GM12878 (cell line): ENCODE measurements around the gene CACNG3. TPM values are rescaled to one million over a fixed set of nuclear protein-coding genes. Genes with fewer than 3 reads are reported as not detected.

Experiments
- ATAC-seq: fragments of 200-7000 bp; cut with Tn5 transposase; 3 replicates; pipeline ENCODE4 v1.9.1; 2020; ENCODE audit warnings: mild to moderate bottlenecking, moderate library complexity
- BruUV-seq: library from RNA; stranded (reverse); fragments of 400-500 nt; replicated peaks from 2 replicates; lab custom pipeline; 2021; lab: Mats Ljungman, UMichigan
- CTCF ChIA-PET: fragments of 300-600 bp; sonication (Branson Sonifier 250); formaldehyde crosslinking; extraction: SDS; loops from one replicate; lab custom pipeline; 2021; ENCODE audit warnings: inconsistent platforms; lab: Yijun Ruan, JAX
- POLR2A ChIA-PET: fragments of 350-600 bp; formaldehyde crosslinking; extraction: SDS; loops from one replicate; lab custom pipeline; 2021; ENCODE audit warnings: inconsistent platforms; lab: Charles Lee
- RAD21 ChIA-PET: fragments of 300-600 bp; sonication (Branson Sonifier 250); formaldehyde crosslinking; loops from one replicate; lab custom pipeline; 2023; ENCODE audit warnings: antibody characterized with exemption; ENCODE audit not compliant: unreplicated experiment; lab: Charles Lee
- SMC1A ChIA-PET: fragments of 300-600 bp; sonication (Branson Sonifier 250); formaldehyde crosslinking; loops from one replicate; lab custom pipeline; 2023; ENCODE audit not compliant: unreplicated experiment, uncharacterized antibody; lab: Charles Lee
- DNase-seq: peaks from one replicate; pipeline ENCODE4 v3.0.0-alpha.2; 2011; ENCODE audit warnings: low read depth, low spot score
- FAIRE-seq: peaks from 3 replicates; lab custom pipeline; 2011; peaks lifted over from hg19 to GRCh38; lab: Jason Lieb, UNC
- H2AFZ ChIP-seq: 2 replicates; pipeline ENCODE4 v1.6.0; 2011; ENCODE audit warnings: low read depth, low read length, control low read depth; ENCODE audit not compliant: control insufficient read depth
- H3K27ac ChIP-seq: 2 replicates; pipeline ENCODE4 v1.5.1; 2011; ENCODE audit warnings: control low read depth; ENCODE audit not compliant: control insufficient read depth, insufficient read depth
- H3K27me3 ChIP-seq, 2 experiments: replicated peaks in 1 of 2; 2 replicates each; pipeline versions ENCODE4 v1.6.0 to v1.6.1; 2011; ENCODE audit warnings: low read length in 1 of 2; ENCODE audit not compliant: control insufficient read depth in 2 of 2, insufficient read depth in 2 of 2
- H3K36me3 ChIP-seq, 2 experiments: 2 replicates each; pipeline ENCODE4 v1.5.1; 2011; ENCODE audit warnings: low read length in 1 of 2; ENCODE audit not compliant: control insufficient read depth in 2 of 2, insufficient read depth in 2 of 2
- H3K4me1 ChIP-seq: 2 replicates; pipeline ENCODE4 v1.6.1; 2011; ENCODE audit warnings: mild to moderate bottlenecking, low read length, moderate library complexity, mixed read lengths; ENCODE audit not compliant: control insufficient read depth, insufficient read depth
- H3K4me2 ChIP-seq: 2 replicates; pipeline ENCODE4 v1.6.0; 2011; ENCODE audit warnings: control low read depth; ENCODE audit not compliant: control insufficient read depth, insufficient read depth
- H3K4me3 ChIP-seq: fragments of 200-600 bp; sonication (generic); 2 replicates; pipeline ENCODE4 v1.5.1; 2016
- H3K79me2 ChIP-seq: 2 replicates; pipeline ENCODE4 v1.6.0; 2011; ENCODE audit warnings: low read length; ENCODE audit not compliant: control insufficient read depth, insufficient read depth
- H3K9ac ChIP-seq: 2 replicates; pipeline ENCODE4 v1.8.0; 2011; ENCODE audit warnings: low read length, control low read depth, mixed read lengths; ENCODE audit not compliant: control insufficient read depth, insufficient read depth
- H3K9me3 ChIP-seq: replicated peaks from 3 replicates; pipeline ENCODE4 v1.5.1; 2011; ENCODE audit warnings: mild to moderate bottlenecking, low read length; ENCODE audit not compliant: control insufficient read depth, insufficient read depth
- H4K20me1 ChIP-seq: 2 replicates; pipeline ENCODE4 v1.6.0; 2011; ENCODE audit not compliant: control insufficient read depth, insufficient read depth
- BCL11A ChIP-seq: IDR thresholded peaks from 2 replicates; pipeline ENCODE4 v1.6.1; 2011; ENCODE audit warnings: low read depth, low read length
- BCL3 ChIP-seq: IDR thresholded peaks from 2 replicates; pipeline ENCODE4 v1.6.1; 2011; ENCODE audit warnings: borderline replicate concordance, low read depth, mild to moderate bottlenecking, moderate library complexity, low read length; ENCODE audit not compliant: insufficient read depth, poor library complexity, severe bottlenecking
- CHD4 ChIP-seq: fragments of 200-600 bp; sonication (generic); IDR thresholded peaks from 2 replicates; pipeline ENCODE4 v1.6.1; 2016; ENCODE audit warnings: mild to moderate bottlenecking
- HDAC2 ChIP-seq: fragments of 200-600 bp; sonication (generic); IDR thresholded peaks from 2 replicates; pipeline ENCODE4 v1.6.1; 2017
- IKZF1 ChIP-seq: fragments of 450-650 bp; conservative IDR thresholded peaks from 2 replicates; pipeline ENCODE4 v1.6.1; 2017; ENCODE audit warnings: antibody characterized with exemption, mild to moderate bottlenecking
- IRF4 ChIP-seq: IDR thresholded peaks from 2 replicates; pipeline ENCODE4 v1.6.1; 2011; ENCODE audit warnings: low read depth, low read length
- JUNB ChIP-seq: IDR thresholded peaks from 2 replicates; pipeline ENCODE4 v1.6.1; 2016; ENCODE audit warnings: antibody characterized with exemption, mild to moderate bottlenecking
- MEF2A ChIP-seq: IDR thresholded peaks from 2 replicates; pipeline ENCODE4 v1.6.1; 2011; ENCODE audit warnings: low read depth, mild to moderate bottlenecking, low read length, moderate library complexity; ENCODE audit not compliant: insufficient read depth
- MEF2B ChIP-seq: fragments of 450-650 bp; IDR thresholded peaks from 2 replicates; pipeline ENCODE4 v1.6.1; 2018; ENCODE audit warnings: mild to moderate bottlenecking, moderate library complexity; ENCODE audit not compliant: partially characterized antibody, poor library complexity, severe bottlenecking
- SREBF1 ChIP-seq: IDR thresholded peaks from 2 replicates; pipeline ENCODE4 v1.6.1; 2012; ENCODE audit warnings: mild to moderate bottlenecking, low read length
- TAF1 ChIP-seq: IDR thresholded peaks from 2 replicates; pipeline ENCODE4 v1.6.1; 2011; ENCODE audit warnings: mild to moderate bottlenecking, low read depth, low read length, borderline replicate concordance
- TCF7 ChIP-seq: IDR thresholded peaks from 2 replicates; pipeline ENCODE4 v1.6.1; 2014; ENCODE audit warnings: antibody characterized with exemption, borderline replicate concordance
- WGBS: methylation state at CpG from one replicate; pipeline ENCODE4 v1.1.6; 2016; ENCODE audit warnings: low lambda C conversion rate; ENCODE audit not compliant: insufficient replicate concordance, insufficient coverage; ENCODE audit errors: missing lambda C conversion rate; 5-methylcytosine and 5-hydroxymethylcytosine counted together
- in situ Hi-C: fragments of 300-500 bp; cut with MboI; formaldehyde crosslinking; loops from 9 replicates; pipeline ENCODE4 v1.14.3; 2018; ENCODE audit warnings: mixed read lengths
- intact Hi-C: fragments of 100-400 bp; cut with micrococcal nuclease; formaldehyde crosslinking; loops from one replicate; pipeline ENCODE4 v1.14.2; 2022; ENCODE audit not compliant: unreplicated experiment
- polyA plus RNA-seq, 11 experiments: library from polyadenylated mRNA; depleted of rRNA in 4 of 11; unstranded in 6 of 11; stranded (reverse) in 5 of 11; fragments of >200 nt; fragmentation: Nextera tagmentation in 4 of 11; fragmentation: Illumina TruSeq in 1 of 11; extraction: Ambion mirVana in 4 of 11; extraction: Trizol in 1 of 11; gene quantifications; 1 replicate in 1 of 11; 2 replicates in 10 of 11; pipeline versions ENCODE4 v1.2.1 to v1.2.3, GENCODE V29; 2011 to 2016; ENCODE audit warnings: inconsistent platforms in 2 of 11, missing spikeins in 2 of 11, low read depth in 1 of 11
- total RNA-seq, 4 experiments: library from RNA; depleted of rRNA in 3 of 4; stranded (reverse); fragments of >200 nt in 3 of 4; fragmentation: Illumina TruSeq in 1 of 4; extraction: Trizol in 1 of 4; gene quantifications; 2 replicates each; pipeline versions ENCODE4 v1.2.1 to v1.2.3, GENCODE V29; 2013 to 2021

The CACNG3 gene
- total and polyA plus RNA-seq, 10 of the 15 experiments (the other 5 are each of a cell fraction or from before 2014, with no cell fraction given) = 0.04 TPM; not detected in 9

GRCh38 chr16:24208710-24209109 lies 47.4 kb upstream of the CACNG3 start:
- Histone ChIP-seq H4K20me1 (no peaks in the 10 kb centered on the region), H3K4me2 (no peak overlapping the region), H3K9me3 (no peaks in the 10 kb centered on the region), H3K36me3 (peaks cover 6 to 37% of the 10 kb centered on the region in 2 experiments), H3K9ac (no peak overlapping the region), H3K27me3 (no peaks in the 10 kb centered on the region), H2AFZ (no peak overlapping the region), H3K4me3 (no peak overlapping the region), H3K4me1 (peaks cover 3% of the 10 kb centered on the region; the same call in 1 of the 2 replicates), H3K27ac (no peak overlapping the region), H3K79me2 (no peaks in the 10 kb centered on the region)
- 98% methylated on average over 5 of the region's 5 CpGs for WGBS
- ChIA-PET CTCF (interaction anchor here (1.3 to 1.5 kb wide), 2 partner anchors 12 to 138 kb away, joined by 3 to 4 read pairs; no protein-coding TSS in a partner anchor), POLR2A (no interaction called here), SMC1A (interaction anchor here (0.6 to 1.6 kb wide), 4 partner anchors 12 to 429 kb away, joined by 3 to 4 read pairs (median 3); no protein-coding TSS in a partner anchor), RAD21 (no interaction called here)
- in situ Hi-C loops (no loop called here), intact Hi-C loops (no loop called here)
- ATAC-seq (no peak), FAIRE-seq (no peak), DNase-seq (no peak)
- no peak for TF ChIP-seq TCF7
- no peak for TF ChIP-seq HDAC2
- no peak for TF ChIP-seq IKZF1
- TF ChIP-seq TAF1 = no peak
- TF ChIP-seq CHD4 = no peak
- no peak for TF ChIP-seq JUNB
- TF ChIP-seq MEF2B = no peak
- TF ChIP-seq BCL11A = no peak
- TF ChIP-seq MEF2A = no peak
- no peak for TF ChIP-seq BCL3
- TF ChIP-seq IRF4 = no peak
- no peak for TF ChIP-seq SREBF1
- BruUV-seq = no TSS peak
